ENCODE results near the gene ODAD3. TPM values are rescaled to one million over a fixed set of nuclear protein-coding genes. Genes with fewer than 3 reads are reported as not detected.
A peak's percentile ranks its signal among the peaks of the same experiment; 100 is the strongest.

Gene ODAD3
- total RNA-seq, 2 donors from 2014 or later: 0.22 TPM; not detected in 1

- Histone ChIP-seq H3K9me3 (no peaks in the 10 kb centered on the region), H3K27me3 (no peaks in the 10 kb centered on the region), H3K4me1 (no peaks in the 10 kb centered on the region), H3K36me3 (no peaks in the 10 kb centered on the region), H3K27ac (no peak overlapping the region), H3K4me3 (no peak overlapping the region), H3K9ac (ENCODE audit: low read depth in 2 of 2, low read length in 2 of 2) (no peak overlapping the region)
- no peak for DNase-seq
- no peak for TF ChIP-seq CTCF (IDR thresholded peaks at IDR 0.05)
- intact Hi-C loops (cut with DNase I): loop anchor here (5.0 kb wide), 2 partner anchors 65 to 155 kb away; partner anchors contain the start of gene EPOR
These were observed 12.7 kb upstream of the ODAD3 start for GRCh38 chr19:11447347-11448262.

GRCh38 chr19:11446652-11447301 is 11.9 kb upstream of the ODAD3 start:
- no peak overlapping the region for H3K4me3 ChIP-seq
- peak; percentile 62 for DNase-seq
- intact Hi-C loops (cut with DNase I): loop anchor here (5.0 kb wide), 2 partner anchors 64 to 154 kb away; partner anchors contain the start of gene EPOR

GRCh38 chr19:11446271-11446651 is 11.3 kb upstream of the ODAD3 start:
- H3K27ac ChIP-seq: no peak overlapping the region
- H3K4me1 ChIP-seq: no peaks in the 10 kb centered on the region
- no peak for TF ChIP-seq CTCF (IDR thresholded peaks at IDR 0.05)
- H3K27me3 ChIP-seq: no peaks in the 10 kb centered on the region
- intact Hi-C loops (cut with DNase I): loop anchor here (5.0 kb wide), 2 partner anchors 64 to 154 kb away; partner anchors contain the start of gene EPOR
- no peak overlapping the region for H3K4me3 ChIP-seq
- peak overlapping the region in 1 of 2 donors; percentile 24 for H3K9ac ChIP-seq (ENCODE audit: low read depth in 2 of 2, low read length in 2 of 2)
- no peaks in the 10 kb centered on the region for H3K36me3 ChIP-seq
- DNase-seq: no peak
- no peaks in the 10 kb centered on the region for H3K9me3 ChIP-seq

More at GRCh38 chr19:11446652-11447301, 11.9 kb upstream of the ODAD3 start:
- Histone ChIP-seq H3K36me3 (no peaks in the 10 kb centered on the region), H3K9ac (ENCODE audit: low read depth in 2 of 2, low read length in 2 of 2) (peak overlapping the region in 1 of 2 donors; percentile 24), H3K27me3 (no peaks in the 10 kb centered on the region), H3K4me1 (no peaks in the 10 kb centered on the region), H3K27ac (no peak overlapping the region), H3K9me3 (no peaks in the 10 kb centered on the region)
- TF ChIP-seq CTCF (IDR thresholded peaks at IDR 0.05): peak; percentile 46

- Histone ChIP-seq H3K9me3 (no peaks in the 10 kb centered on the region), H3K27me3 (no peaks in the 10 kb centered on the region), H3K9ac (ENCODE audit: low read depth in 2 of 2, low read length in 2 of 2) (no peak overlapping the region), H3K4me1 (no peaks in the 10 kb centered on the region), H3K4me3 (no peak overlapping the region), H3K27ac (no peak overlapping the region), H3K36me3 (no peaks in the 10 kb centered on the region)
- no peak for TF ChIP-seq CTCF (IDR thresholded peaks at IDR 0.05)
- intact Hi-C loops (cut with DNase I): loop anchor here (5.0 kb wide), 2 partner anchors 63 to 153 kb away; partner anchors contain the start of gene EPOR
- DNase-seq: no peak
These were observed 10.2 kb upstream of the ODAD3 start for GRCh38 chr19:11445141-11445540.

GRCh38 chr19:11444059-11444458 is 9.1 kb upstream of the ODAD3 start:
- H3K4me3 ChIP-seq: no peak overlapping the region
- DNase-seq: no peak
- H3K4me1 ChIP-seq: no peaks in the 10 kb centered on the region
- no peaks in the 10 kb centered on the region for H3K9me3 ChIP-seq
- no peak overlapping the region for H3K9ac ChIP-seq (ENCODE audit: low read depth in 2 of 2, low read length in 2 of 2)
- H3K27me3 ChIP-seq: no peaks in the 10 kb centered on the region
- no peak overlapping the region for H3K27ac ChIP-seq
- TF ChIP-seq CTCF (IDR thresholded peaks at IDR 0.05): no peak
- intact Hi-C loops (cut with DNase I): no loop called here
- H3K36me3 ChIP-seq: no peaks in the 10 kb centered on the region
